SK-MEL-5 (cell line): Measurements from ENCODE around the gene GPR176. TPM values are rescaled to one million over a fixed set of nuclear protein-coding genes. Genes with fewer than 3 reads are reported as not detected.
"Not testable (repeated sequence)": the region's sequence is repeated elsewhere in the genome, so short reads cannot be mapped to it uniquely, and the experiment has no call there.

Experiments
- DNase-seq: peaks from one replicate; pipeline ENCODE4 v3.0.0-alpha.2; 2016; ENCODE audit warnings: low read depth, low spot score
- in situ Hi-C: cut with HindIII; loops from 2 replicates; pipeline ENCODE4 v1.10.0; 2016; ENCODE audit warnings: low sequenced_read_pairs, high pct_unique_total_duplicates, low pct_unique_long_range_greater_than_20kb
- total RNA-seq: library from RNA; depleted of rRNA; stranded (reverse); fragments of >200 nt; shearing (Covaris generic); gene quantifications from 2 replicates; pipeline ENCODE4 v1.2.3, GENCODE V29; 2014

Gene GPR176
- total RNA-seq, 1 experiment from 2014 or later: 6.3 TPM

DNA sequence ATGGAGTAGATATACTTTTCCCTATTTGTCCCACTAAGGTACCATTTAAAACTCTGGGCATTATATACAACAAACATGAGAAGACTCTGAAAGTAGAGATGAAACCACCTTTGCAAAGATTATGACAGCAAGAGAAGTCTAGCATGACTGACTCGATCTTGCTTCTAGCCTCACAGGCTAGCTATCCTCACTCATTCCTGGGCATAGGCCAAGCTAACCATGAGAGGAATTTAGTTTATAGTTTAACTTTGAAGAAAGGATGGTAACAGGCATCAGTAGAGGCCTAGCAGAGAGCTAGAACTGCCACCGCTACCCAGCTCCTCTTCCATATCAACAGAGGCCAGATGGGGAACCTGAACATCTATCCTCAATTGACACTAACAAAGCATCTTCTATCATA, 74.0 kb downstream of the GPR176 start:
- in situ Hi-C loops: no loop called here
- no peak for DNase-seq

DNA sequence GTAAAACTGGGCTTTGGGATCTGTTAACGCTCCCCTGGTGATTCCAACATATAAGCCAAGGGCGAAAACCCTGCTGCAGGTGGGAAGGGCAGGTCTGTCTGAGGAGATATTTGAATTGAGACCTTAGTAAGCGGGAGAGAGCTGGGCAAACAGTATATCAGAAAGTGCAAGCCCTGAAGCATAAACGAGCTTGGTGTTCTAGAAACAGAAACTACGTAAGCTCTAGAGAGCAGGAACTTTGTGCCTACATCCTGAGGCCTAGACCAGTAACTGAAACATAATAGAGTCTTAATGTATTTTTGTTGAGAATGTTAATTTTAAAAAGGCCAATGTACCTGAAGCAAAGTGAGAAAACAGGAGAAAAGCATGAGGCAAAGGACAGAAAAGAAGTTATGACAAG, 74.5 kb downstream of the GPR176 start:
- DNase-seq: no peak
- in situ Hi-C loops: no loop called here

DNA sequence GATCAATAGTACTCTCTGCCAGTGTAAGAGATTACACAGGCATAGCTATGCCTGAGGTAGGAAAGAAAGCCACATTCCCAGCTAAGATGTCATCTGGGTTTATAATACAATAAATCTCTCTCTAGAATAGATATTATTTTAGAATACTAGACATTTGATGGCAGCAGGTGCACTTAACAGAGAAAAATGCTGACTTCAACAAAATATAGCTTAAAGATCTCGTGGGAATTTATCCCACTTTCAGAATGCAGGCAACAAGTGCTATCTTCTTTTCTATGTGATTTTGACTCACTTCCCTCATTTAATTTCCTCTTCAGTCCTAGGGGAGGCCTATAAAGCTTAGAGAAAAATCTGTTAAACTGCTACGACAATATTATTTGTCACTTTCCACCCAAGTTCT, 76.5 kb downstream of the GPR176 start:
- DNase-seq: no peak
- in situ Hi-C loops: no loop called here

DNA sequence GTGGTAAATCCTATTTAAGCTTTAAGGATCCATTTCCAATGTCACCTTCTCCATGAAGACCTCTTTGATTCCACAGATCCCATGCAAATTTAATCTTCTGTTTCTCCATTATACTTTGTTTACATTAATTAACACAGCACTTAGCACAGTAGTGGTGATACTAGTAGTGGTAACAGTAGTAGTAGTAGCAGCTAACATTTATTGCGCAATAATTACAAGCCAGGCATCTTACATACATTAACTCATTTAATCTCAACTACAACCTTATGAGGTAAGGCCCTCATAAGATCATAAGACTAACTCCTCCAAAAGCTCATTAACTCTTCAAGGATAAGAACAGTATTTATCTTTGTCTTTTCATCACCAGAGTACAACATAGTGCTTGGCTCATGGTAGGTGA, 82.6 kb downstream of the GPR176 start:
- in situ Hi-C loops: no loop called here

DNA sequence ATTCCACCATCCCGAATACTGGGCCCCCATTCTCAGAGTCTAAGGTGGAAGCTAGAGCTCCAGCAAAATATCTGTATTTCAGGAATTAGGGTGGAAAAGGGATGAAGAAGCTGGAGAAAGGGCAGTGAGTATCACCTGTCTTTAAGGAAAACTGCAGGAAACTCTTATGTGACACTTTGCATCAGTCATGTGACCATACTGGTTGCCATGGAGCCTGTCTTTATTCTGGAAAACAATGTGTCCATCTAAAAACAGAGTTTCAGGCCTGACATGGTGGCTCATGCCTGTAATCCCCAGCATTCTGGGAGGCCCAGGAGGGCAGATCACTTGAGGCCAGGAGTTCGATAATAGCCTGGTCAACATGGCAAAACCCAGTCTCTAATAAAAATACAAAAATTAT, 84.5 kb downstream of the GPR176 start:
- no peak for DNase-seq
- in situ Hi-C loops: no loop called here

More for the DNA sequence above, 82.6 kb downstream of the GPR176 start:
- no peak for DNase-seq

DNA sequence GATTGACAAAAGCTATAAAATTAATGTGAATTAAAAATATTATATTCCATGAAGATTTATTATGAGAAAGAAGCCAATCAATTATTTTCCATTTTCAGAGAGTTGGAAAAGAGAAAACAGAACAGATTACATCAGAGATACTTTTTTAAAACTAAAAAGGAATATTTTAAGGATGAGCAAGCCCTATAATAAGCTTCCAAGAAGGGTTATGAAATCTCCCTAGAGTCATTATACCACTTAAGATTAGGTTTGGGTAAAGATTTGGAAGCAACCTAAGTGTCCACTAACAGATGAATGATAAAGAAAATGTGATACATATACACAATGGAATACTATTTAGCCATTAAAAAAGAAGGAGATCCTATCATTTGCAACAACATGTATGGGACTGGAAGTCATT, 85.8 kb downstream of the GPR176 start:
- in situ Hi-C loops: no loop called here
- no peak for DNase-seq

DNA sequence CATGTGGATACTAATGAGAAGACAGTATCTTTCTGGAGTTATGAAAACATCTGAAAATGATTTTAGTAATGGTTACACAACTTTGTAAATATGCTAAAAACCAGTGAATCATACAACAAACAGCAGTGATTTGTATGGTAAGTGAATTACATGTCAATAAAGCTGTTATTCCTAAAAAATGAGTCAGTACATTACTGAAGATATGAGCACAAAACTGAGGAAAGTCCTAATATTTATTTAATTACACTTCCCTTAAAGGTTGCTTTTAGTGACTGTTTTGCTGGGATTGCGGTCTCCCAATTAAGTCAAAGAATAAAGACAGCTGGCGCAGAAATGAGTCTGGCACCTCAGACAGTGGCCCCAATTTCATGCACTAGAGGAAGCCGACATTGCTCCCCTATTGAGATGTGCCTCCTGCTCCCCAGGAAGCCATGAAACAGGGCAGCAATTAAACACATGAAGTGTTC, 86.5 kb downstream of the GPR176 start:
- in situ Hi-C loops: no loop called here
- no peak for DNase-seq

DNA sequence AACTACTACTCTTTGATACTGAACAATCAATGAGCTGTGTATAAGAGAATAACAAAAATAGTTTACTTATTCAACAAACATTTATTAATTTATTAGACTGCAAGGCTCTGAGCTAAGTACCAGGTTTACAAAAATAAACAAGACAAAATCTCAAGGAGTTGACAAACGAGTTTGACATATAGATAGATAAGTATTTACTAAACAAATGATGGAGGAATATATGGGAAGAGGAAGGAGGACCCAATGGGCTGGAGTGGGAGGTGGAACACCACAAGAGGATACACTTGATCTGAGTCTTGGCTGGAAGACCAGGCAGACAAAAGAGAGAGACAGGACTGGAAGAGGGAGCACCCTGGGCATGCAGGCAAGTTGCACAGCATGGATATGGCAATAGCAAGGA, 89.9 kb downstream of the GPR176 start:
- DNase-seq: no peak
- in situ Hi-C loops: no loop called here

DNA sequence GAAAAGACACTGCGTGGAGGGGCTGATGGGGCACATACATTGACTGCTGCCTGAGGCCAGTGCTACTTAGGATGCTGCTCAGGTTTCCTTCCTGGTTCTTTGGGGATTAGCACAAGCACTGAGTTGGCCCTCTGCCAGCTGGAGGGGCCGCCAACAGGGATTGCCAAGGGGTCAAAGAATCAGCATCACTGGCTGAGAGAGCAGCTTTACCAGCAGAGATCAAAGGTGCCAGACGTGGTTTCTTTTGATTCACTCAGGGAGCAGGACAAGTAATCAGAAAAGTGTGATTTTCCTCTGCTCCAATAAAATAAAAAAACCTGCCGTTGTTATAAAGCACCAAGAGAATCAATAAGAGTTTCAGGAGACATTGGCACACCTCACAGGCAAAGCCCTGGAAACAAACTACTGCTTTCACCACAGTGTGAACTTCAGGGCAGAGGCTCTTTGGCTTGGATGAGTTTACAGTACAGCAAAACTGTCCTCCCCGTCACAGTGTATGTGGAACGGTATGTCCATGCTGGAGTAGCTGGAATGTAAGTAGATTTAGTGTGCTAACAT, 91.6 kb downstream of the GPR176 start:
- DNase-seq: no peak
- in situ Hi-C loops: no loop called here

DNA sequence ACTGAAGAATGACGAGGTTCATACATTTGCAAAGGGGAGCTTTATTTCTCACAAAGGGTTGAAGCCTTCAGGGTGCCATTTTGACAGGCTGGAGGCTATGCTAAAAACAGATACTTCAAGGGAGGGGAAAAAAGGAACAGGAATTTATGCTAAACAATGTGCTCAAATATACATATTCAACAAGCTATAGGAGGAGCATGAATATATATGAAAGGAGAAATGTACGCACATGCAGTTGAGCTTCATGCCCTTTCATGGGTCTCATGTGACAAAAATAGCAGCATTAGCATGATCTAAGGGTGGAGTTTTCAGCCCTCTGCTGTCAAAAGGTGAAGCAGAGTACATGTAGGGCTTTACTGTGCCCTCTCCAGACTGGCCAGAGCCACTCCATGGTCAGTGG, 93.1 kb downstream of the GPR176 start:
- DNase-seq: no peak
- in situ Hi-C loops: no loop called here

DNA sequence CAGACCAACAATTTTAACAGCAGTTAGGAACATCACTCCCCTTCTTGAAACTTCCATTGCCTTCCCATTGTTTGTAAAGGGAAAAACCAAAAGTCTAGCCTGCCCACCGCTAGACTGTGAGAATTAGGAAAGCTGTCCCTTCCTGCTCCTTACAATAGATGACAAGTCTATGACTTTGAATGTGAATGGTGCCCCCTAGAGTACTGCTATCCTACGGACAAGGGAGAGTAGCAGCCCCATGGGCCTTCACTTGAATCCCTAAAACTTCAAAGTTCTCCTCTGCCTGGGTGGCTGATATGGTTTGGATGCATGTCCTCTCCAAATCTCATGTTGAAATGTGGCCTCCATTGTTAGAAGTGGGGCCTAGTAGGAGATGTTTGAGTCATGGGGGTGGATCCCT, 96.4 kb downstream of the GPR176 start:
- in situ Hi-C loops: no loop called here
- DNase-seq: no peak

DNA sequence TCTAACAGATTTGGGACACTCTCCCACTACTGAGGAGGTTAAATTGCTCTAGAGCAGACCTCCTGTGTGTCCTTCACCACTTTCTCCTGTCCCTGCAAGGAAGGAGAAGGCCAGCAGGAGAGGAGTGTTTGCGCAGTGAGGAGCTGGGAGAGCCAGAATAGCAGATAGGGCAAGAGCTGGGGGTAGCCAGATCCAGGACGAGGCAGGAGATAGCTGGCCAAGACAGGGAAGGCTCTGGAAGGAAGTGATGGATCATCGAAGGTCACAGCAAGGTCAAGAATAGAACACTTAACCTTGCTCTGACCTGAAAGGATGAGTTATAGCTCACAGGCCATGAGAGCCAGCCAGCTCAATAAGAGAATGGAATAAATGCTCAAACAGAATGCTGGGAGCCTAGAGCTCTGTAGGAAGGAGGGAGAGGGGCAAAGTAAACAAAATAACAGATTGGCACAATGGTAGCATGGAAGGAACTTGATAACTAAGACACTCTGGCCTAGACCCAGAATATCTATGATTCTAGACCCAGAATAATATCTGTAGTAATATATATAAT, 99.9 kb downstream of the GPR176 start:
- in situ Hi-C loops: no loop called here
- DNase-seq: no peak

DNA sequence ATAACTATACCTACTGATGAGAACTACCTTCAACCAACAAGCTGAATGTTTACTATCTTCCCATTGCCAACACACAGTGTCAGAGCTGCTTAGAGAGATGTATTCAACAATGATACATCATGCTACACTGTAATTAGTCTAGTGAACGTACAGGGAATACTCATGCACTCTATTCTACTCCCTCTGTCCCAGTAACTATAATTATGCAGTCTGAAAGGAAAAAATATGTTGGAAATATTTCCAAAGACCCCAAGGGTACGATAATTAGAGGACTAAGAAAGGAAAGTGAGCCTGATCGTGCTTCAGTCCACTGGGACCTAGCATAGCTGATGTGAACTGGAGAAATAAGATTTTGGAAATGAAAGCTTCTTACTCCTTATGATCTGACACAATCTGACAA, 100.5 kb downstream of the GPR176 start:
- in situ Hi-C loops: no loop called here
- no peak for DNase-seq

DNA sequence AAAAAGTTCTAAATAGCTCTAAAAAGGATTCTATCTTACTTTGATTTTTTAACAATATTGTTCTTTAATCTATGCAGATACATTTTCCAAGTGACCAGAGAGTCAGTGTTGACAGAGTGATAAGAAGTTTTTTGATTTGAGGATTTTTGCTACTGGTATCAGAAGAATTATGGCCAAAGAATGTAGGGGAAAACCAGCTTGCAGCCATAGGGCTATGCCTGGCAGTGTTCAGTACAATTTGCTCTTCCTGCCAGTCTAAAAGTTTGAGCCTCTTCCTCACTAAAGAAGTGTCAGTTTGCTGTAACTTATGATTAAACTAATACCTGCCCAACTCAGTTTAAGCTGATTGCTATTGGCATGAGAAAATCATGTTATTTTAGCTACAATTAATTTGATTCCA, 102.2 kb downstream of the GPR176 start:
- in situ Hi-C loops: no loop called here
- no peak for DNase-seq

DNA sequence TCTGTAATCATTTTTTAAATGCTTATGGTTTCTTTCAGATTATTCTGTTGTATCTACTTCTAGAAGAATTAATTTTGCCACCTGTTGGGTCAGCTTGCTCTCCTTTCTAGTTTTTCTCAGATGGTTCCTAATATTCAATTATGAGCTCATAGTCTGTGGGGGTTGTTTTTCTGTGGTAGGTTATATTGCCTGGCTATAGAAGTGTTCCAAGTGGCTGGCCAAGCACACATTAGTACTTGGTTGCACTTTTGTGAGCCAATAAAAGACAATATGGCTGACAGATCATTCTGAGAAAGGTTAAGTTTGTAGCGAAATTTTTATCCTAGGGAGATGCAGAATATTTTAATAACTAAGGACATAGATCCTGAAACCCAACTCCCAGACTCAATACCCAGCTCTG, 105.6 kb downstream of the GPR176 start:
- in situ Hi-C loops: no loop called here
- DNase-seq: no peak

DNA sequence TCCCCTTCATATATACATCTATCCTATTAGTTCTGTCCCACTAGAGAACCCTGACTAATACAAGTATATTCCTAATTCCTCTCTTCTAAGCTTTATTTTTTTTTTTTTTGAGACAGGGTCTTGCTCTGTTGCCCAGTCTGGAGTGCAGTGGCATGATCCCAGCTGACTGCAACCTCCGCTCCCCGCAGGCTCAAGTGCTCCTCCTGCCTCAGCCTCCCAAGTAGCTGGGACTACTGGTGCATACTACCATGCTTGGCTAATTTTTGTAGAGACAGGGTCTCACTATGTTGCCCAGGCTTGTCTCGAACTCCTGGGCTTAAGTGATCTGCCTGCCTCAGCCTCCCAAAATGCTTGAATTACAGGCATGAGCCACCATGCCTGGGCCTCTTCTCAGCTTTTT, 107.4 kb downstream of the GPR176 start:
- DNase-seq, in situ Hi-C loops: not testable (repeated sequence)

DNA sequence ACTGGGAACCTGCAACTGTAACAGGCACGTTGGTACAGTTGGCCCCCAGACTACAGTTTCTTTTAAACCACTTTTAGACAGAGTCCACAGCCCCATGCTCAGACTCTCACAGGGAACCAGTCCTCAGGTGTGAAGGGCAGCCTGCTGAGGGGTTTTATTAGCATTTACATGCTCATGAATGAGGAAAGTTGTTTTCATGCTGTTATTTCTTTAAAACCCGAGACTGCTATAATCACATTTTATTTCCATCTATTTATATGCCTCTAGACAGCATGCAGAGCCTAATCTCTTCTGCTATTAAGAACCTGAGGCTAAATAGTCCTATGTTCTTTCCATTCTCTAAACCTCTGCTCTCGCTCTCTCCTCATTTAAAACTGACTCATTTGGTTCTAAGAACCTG, 111.2 kb downstream of the GPR176 start:
- no peak for DNase-seq
- in situ Hi-C loops: no loop called here

DNA sequence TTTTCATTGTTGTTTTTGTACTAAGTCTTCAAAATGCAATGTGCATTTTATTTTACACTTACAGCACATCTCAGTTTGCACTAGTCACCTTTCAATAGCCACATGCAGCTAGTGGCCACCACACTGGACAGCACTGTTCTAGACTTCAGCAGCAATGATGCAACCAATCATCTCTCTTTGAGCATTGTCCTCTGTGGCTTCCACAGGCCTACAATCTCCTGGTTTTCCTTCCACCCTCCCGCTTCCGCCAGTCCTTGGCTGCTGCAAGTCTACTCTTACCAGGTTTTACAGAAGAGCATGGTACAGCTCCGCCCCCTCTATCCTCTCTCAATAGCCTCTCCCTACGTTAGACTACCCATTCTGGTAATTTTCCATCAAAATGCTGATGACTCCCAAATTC, 112.3 kb downstream of the GPR176 start:
- peak; percentile 20 for DNase-seq
- in situ Hi-C loops: no loop called here

DNA sequence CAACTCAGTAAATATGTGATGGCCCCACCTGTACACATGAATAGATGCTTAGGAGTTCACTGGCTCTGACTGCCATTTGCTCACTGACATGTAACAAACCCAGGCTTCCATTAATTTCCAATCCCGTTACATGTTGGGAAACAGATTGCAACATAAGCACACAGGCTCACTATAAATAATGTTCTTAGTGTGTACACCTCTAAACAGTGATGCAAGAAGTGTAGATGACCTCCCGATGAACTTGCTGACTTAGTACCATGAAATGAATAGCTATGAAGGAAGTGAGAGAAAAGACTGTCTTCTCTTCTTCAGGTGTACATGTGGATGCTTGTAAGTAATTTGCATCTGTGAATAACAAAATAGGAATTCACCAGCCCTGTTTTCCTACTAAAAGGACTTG, 116.0 kb downstream of the GPR176 start:
- in situ Hi-C loops: no loop called here
- DNase-seq: no peak

DNA sequence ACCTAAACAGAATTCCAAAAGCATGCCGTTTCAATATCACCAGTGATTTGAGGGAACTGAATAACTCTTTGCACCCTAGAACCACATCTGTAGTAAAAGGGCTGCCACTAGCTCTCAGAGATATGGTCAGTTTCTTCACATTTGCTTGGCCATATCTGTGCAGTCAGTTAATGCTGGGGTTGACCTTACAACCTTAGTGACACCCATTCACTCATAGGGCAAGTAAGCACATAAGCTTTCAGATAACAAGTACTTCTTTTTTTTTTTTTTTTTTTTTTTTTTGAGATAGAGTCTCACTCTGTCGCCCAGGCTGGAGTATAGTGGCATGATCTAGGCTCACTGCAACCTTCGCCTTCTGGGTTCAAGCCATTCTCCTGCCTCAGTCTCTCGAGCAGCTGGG, 117.0 kb downstream of the GPR176 start:
- in situ Hi-C loops: no loop called here
- DNase-seq: no peak
